HepG2 (cell line): ENCODE data around the gene PYGB.

Experiments
- EZH2 ChIP-seq: conservative IDR thresholded peaks from 2 replicates; pipeline ENCODE4 v1.6.1; 2012; ENCODE audit warnings: mild to moderate bottlenecking, low read depth, low read length, moderate library complexity
- KLF6 ChIP-seq: IDR thresholded peaks from 2 replicates; pipeline ENCODE4 v1.8.0; 2016; ENCODE audit warnings: missing biosample characterization, missing genetic modification reagents
- REPIN1 ChIP-seq: sonication (generic); formaldehyde crosslinking; IDR thresholded peaks from 2 replicates; pipeline ENCODE4 v1.8.0; 2022; ENCODE audit warnings: missing genetic modification reagents, low read depth, mild to moderate bottlenecking, borderline replicate concordance
- SMC3 ChIP-seq: IDR thresholded peaks from 2 replicates; pipeline ENCODE4 v1.6.1; 2011; ENCODE audit warnings: low read length, improper control_type of control experiment
- UBTF ChIP-seq: sonication (generic); formaldehyde crosslinking; IDR thresholded peaks from 2 replicates; pipeline ENCODE4 v1.4.0; 2020; ENCODE audit warnings: mild to moderate bottlenecking, missing genetic modification reagents
- TF ChIP-seq, protein P1 (sequence below): sonication (generic); formaldehyde crosslinking; IDR thresholded peaks from 2 replicates; pipeline ENCODE4 v1.5.0; 2020; ENCODE audit warnings: mild to moderate bottlenecking, missing genetic modification reagents, moderate library complexity
- TF ChIP-seq, protein P2 (sequence below): sonication (generic); formaldehyde crosslinking; IDR thresholded peaks from 2 replicates; pipeline ENCODE4 v1.8.1; 2023; ENCODE audit warnings: missing genetic modification reagents, inconsistent platforms, borderline replicate concordance

DNA sequence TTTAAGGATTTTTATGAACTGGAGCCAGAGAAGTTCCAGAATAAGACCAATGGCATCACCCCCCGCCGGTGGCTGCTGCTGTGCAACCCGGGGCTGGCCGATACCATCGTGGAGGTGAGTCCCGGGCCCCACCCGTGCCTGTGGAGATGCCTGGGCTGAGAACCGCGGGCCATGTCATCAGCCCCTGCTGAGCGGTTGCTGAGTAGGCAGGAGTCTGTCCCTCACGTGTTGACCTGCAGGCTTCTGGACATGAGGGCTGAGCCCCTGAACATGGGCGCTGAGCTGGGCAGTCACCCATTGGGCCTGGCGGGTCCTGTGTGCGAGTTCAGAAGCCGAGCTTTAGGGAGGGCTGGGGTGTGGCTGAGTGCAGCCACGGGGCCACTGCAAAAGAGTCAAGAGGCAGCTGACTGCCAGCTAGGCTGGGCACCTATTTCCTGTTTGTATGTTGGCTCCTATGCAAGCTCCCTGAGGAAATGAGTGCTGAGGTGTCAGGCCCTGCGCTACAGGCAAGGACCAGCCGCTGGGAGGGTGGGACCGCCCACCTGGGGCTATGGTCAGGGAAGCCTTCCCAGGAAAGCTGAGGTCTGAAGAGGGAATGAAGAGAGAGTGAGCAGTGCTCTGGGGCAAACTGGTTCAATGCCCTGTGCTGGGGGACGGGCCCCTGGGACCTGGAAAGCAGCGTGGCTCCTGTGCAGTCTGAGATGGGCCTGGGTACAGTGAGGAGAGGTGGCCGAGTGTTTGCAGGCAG is 34.3 kb downstream of the PYGB start:
- no peak for TF ChIP-seq EZH2
- TF ChIP-seq KLF6 (CRISPR knock-in tag) = no peak
- no peak for TF ChIP-seq REPIN1 (CRISPR knock-in tag)
- TF ChIP-seq, protein P1, sequence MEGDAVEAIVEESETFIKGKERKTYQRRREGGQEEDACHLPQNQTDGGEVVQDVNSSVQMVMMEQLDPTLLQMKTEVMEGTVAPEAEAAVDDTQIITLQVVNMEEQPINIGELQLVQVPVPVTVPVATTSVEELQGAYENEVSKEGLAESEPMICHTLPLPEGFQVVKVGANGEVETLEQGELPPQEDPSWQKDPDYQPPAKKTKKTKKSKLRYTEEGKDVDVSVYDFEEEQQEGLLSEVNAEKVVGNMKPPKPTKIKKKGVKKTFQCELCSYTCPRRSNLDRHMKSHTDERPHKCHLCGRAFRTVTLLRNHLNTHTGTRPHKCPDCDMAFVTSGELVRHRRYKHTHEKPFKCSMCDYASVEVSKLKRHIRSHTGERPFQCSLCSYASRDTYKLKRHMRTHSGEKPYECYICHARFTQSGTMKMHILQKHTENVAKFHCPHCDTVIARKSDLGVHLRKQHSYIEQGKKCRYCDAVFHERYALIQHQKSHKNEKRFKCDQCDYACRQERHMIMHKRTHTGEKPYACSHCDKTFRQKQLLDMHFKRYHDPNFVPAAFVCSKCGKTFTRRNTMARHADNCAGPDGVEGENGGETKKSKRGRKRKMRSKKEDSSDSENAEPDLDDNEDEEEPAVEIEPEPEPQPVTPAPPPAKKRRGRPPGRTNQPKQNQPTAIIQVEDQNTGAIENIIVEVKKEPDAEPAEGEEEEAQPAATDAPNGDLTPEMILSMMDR (CRISPR knock-in tag) = no peak
- TF ChIP-seq, protein P2, sequence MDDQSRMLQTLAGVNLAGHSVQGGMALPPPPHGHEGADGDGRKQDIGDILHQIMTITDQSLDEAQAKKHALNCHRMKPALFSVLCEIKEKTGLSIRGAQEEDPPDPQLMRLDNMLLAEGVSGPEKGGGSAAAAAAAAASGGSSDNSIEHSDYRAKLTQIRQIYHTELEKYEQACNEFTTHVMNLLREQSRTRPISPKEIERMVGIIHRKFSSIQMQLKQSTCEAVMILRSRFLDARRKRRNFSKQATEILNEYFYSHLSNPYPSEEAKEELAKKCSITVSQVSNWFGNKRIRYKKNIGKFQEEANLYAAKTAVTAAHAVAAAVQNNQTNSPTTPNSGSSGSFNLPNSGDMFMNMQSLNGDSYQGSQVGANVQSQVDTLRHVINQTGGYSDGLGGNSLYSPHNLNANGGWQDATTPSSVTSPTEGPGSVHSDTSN (CRISPR knock-in tag) = no peak
- TF ChIP-seq UBTF = no peak
- TF ChIP-seq SMC3 = no peak
